Measurements from ENCODE around the gene ARHGEF38. TPM values are rescaled to one million over a fixed set of nuclear protein-coding genes. Genes with fewer than 3 reads are reported as not detected.

The ARHGEF38 gene, protein sequence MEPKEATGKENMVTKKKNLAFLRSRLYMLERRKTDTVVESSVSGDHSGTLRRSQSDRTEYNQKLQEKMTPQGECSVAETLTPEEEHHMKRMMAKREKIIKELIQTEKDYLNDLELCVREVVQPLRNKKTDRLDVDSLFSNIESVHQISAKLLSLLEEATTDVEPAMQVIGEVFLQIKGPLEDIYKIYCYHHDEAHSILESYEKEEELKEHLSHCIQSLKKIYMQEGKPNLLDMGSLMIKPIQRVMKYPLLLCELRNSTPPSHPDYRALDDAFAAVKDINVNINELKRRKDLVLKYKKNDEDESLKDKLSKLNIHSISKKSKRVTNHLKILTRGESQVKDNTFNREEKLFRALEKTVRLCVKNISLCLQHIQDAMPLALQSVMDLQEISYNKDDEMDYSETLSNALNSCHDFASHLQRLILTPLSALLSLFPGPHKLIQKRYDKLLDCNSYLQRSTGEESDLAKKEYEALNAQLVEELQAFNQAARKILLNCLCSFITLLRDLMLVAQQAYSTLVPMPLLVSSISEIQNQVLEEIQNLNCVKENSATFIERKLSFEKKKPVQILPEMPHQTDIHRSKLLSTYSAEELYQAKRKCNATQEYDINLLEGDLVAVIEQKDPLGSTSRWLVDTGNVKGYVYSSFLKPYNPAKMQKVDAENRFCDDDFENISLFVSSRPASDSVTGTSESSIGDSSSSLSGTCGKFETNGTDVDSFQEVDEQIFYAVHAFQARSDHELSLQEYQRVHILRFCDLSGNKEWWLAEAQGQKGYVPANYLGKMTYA
- total RNA-seq, result not detected
- polyA plus RNA-seq, result under 1 TPM in 1 of 2 donors, not detected in 1; 0.45 TPM
- total RNA-seq, result not detected

DNA sequence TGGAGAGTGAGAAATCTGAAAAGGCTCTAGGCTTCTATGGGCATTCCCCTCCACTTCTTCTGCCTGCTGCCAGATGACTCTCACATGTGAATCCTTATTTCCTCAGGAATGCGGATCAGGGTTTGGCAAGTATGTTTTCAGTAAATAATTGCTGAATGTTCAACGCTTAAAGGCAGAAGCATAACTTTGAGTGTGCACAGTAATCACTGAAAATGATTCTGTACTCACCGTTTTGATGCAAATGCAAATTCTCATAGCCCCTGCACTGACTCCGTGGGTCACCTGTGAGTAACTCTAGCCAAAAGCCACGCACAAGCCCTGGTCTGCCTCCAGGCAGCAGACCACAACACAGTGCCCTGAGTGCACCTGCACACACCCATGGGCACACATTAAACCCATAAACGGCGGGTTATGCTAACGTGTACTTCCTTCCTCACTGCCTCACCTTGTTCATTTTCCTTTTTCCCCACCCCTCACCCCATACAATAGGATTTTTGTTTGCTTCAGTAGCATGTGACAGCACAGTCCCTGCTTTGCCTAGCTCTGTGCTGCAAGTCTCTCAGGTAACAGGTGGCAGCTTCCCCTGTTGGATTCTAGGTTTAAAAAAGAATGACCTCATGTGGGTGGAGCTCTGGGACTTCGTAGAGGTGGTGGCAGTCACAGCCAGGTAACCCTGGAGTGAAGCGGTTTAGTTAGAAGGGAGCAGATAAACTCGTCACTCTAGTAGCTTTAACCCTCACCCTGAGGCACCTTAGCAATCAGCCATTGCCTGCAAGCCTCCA is at the start of gene ARHGEF38:
Gene ARHGEF38 (plus strand): TSS at position 656 of the 782 bp plus-strand sequence. CDS start 146 bp downstream, outside the sequence.
- H3K27ac ChIP-seq (ENCODE audit: low read depth, low read length), result no peak within 1 kb of the TSS
- no peaks in the 10 kb centered on the region for H3K4me1 ChIP-seq (ENCODE audit: control insufficient read depth in 2 of 2, insufficient read depth in 2 of 2, low read length in 2 of 2)
- CTCF ChIA-PET, result no interaction called here
- no peak within 1 kb of the TSS for H3K4me3 Mint-ChIP-seq
- H3K27me3 ChIP-seq (ENCODE audit: control insufficient read depth in 2 of 2, insufficient read depth in 2 of 2, low read length in 2 of 2), result no peaks in the 10 kb centered on the region
- peaks cover 0 to 19% (median 15%) of the 10 kb centered on the region in 5 donors for H3K27me3 Mint-ChIP-seq
- no peak for ATAC-seq
- H3K9me3 Mint-ChIP-seq, result peaks cover 0 to 2% (median 0%) of the 10 kb centered on the region in 11 donors
- no peaks in the 10 kb centered on the region for H3K36me3 ChIP-seq (ENCODE audit: control insufficient read depth in 2 of 3, insufficient read depth in 3 of 3, low read length in 3 of 3)
- POLR2A ChIA-PET, result no interaction called here
- H3K9me3 ChIP-seq (ENCODE audit: control insufficient read depth in 2 of 3, low read length in 3 of 3), result no peaks in the 10 kb centered on the region
- no peaks in the 10 kb centered on the region for H3K36me3 Mint-ChIP-seq
- intact Hi-C loops (cut with micrococcal nuclease), result no loop called here
- no peak within 1 kb of the TSS for H3K27ac Mint-ChIP-seq
- DNase-seq, result no peak
- no peak within 1 kb of the TSS for H3K4me3 ChIP-seq (ENCODE audit: low read length)
- H3K4me1 Mint-ChIP-seq, result no peaks in the 10 kb centered on the region

GRCh38 chr4:105503484-105503883 is 48.9 kb upstream of the ARHGEF38 start:
- H3K9me3 Mint-ChIP-seq, result peaks cover 0 to 4% (median 0%) of the 10 kb centered on the region in 11 donors
- Histone ChIP-seq H3K27ac (ENCODE audit: low read depth, low read length) (no peak overlapping the region), H3K27me3 (ENCODE audit: control insufficient read depth in 2 of 2, insufficient read depth in 2 of 2, low read length in 2 of 2) (no peaks in the 10 kb centered on the region), H3K36me3 (ENCODE audit: control insufficient read depth in 2 of 3, insufficient read depth in 3 of 3, low read length in 3 of 3) (no peaks in the 10 kb centered on the region), H3K9me3 (ENCODE audit: control insufficient read depth in 2 of 3, low read length in 3 of 3) (no peaks in the 10 kb centered on the region), H3K4me1 (ENCODE audit: control insufficient read depth in 2 of 2, insufficient read depth in 2 of 2, low read length in 2 of 2) (no peaks in the 10 kb centered on the region), H3K4me3 (ENCODE audit: low read length) (no peak overlapping the region)
- no peaks in the 10 kb centered on the region for H3K4me1 Mint-ChIP-seq
- no peak overlapping the region for H3K27ac Mint-ChIP-seq
- ChIA-PET POLR2A (no interaction called here), CTCF (no interaction called here)
- intact Hi-C loops (cut with micrococcal nuclease), result no loop called here
- ATAC-seq (no peak), DNase-seq (no peak)
- H3K4me3 Mint-ChIP-seq, result no peak overlapping the region
- peaks cover 0 to 7% (median 2%) of the 10 kb centered on the region in 5 donors for H3K27me3 Mint-ChIP-seq
- H3K36me3 Mint-ChIP-seq, result no peaks in the 10 kb centered on the region

GRCh38 chr4:105504744-105505143 is 47.7 kb upstream of the ARHGEF38 start:
- Mint-ChIP-seq H3K4me3 (no peak overlapping the region), H3K27ac (no peak overlapping the region), H3K27me3 (peaks cover 0 to 7% (median 2%) of the 10 kb centered on the region in 5 donors), H3K9me3 (peaks cover 0 to 4% (median 0%) of the 10 kb centered on the region in 11 donors), H3K4me1 (no peaks in the 10 kb centered on the region), H3K36me3 (no peaks in the 10 kb centered on the region)
- Histone ChIP-seq H3K27me3 (ENCODE audit: control insufficient read depth in 2 of 2, insufficient read depth in 2 of 2, low read length in 2 of 2) (no peaks in the 10 kb centered on the region), H3K27ac (ENCODE audit: low read depth, low read length) (no peak overlapping the region), H3K4me1 (ENCODE audit: control insufficient read depth in 2 of 2, insufficient read depth in 2 of 2, low read length in 2 of 2) (no peaks in the 10 kb centered on the region), H3K36me3 (ENCODE audit: control insufficient read depth in 2 of 3, insufficient read depth in 3 of 3, low read length in 3 of 3) (no peaks in the 10 kb centered on the region), H3K9me3 (ENCODE audit: control insufficient read depth in 2 of 3, low read length in 3 of 3) (no peaks in the 10 kb centered on the region), H3K4me3 (ENCODE audit: low read length) (no peak overlapping the region)
- ATAC-seq, result no peak
- intact Hi-C loops (cut with micrococcal nuclease), result no loop called here
- no peak for DNase-seq
- ChIA-PET CTCF (no interaction called here), POLR2A (no interaction called here)

- Histone ChIP-seq H3K4me3 (ENCODE audit: low read length) (no peak overlapping the region), H3K9me3 (ENCODE audit: control insufficient read depth in 2 of 3, low read length in 3 of 3) (no peaks in the 10 kb centered on the region), H3K36me3 (ENCODE audit: control insufficient read depth in 2 of 3, insufficient read depth in 3 of 3, low read length in 3 of 3) (no peaks in the 10 kb centered on the region), H3K4me1 (ENCODE audit: control insufficient read depth in 2 of 2, insufficient read depth in 2 of 2, low read length in 2 of 2) (no peaks in the 10 kb centered on the region), H3K27ac (ENCODE audit: low read depth, low read length) (no peak overlapping the region), H3K27me3 (ENCODE audit: control insufficient read depth in 2 of 2, insufficient read depth in 2 of 2, low read length in 2 of 2) (no peaks in the 10 kb centered on the region)
- ATAC-seq, result no peak
- Mint-ChIP-seq H3K4me1 (no peaks in the 10 kb centered on the region), H3K27me3 (peaks cover 3 to 13% (median 7%) of the 10 kb centered on the region in 5 donors), H3K4me3 (no peak overlapping the region), H3K27ac (no peak overlapping the region), H3K9me3 (peaks cover 0 to 25% (median 1%) of the 10 kb centered on the region in 11 donors), H3K36me3 (no peaks in the 10 kb centered on the region)
- POLR2A ChIA-PET, result no interaction called here
- CTCF ChIA-PET, result no interaction called here
- intact Hi-C loops (cut with micrococcal nuclease), result no loop called here
- DNase-seq, result no peak
Observed at GRCh38 chr4:105509291-105509690, 43.1 kb upstream of the ARHGEF38 start.

DNA sequence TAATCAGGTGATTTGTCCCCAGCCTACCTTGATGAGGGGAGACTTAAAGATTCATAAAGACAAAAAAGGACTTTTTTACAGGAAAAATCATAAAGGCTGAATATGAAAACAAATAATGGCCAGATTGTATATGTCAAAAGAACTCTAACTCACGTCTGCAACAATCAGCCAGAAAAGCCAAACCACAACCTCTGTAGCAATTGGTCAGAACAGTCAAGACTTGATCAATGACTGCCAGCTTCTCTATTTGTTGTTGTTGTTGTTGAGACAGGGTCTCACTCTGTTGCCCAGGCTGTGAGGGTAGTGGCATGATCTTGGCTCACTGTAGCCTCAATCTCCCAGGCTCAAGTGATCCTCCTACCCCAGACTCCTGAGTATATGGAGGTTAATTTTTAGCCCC is 42.7 kb upstream of the ARHGEF38 start:
- peaks cover 3 to 15% (median 7%) of the 10 kb centered on the region in 5 donors for H3K27me3 Mint-ChIP-seq
- intact Hi-C loops (cut with micrococcal nuclease), result no loop called here
- H3K4me1 ChIP-seq (ENCODE audit: control insufficient read depth in 2 of 2, insufficient read depth in 2 of 2, low read length in 2 of 2), result no peaks in the 10 kb centered on the region
- H3K36me3 ChIP-seq (ENCODE audit: control insufficient read depth in 2 of 3, insufficient read depth in 3 of 3, low read length in 3 of 3), result no peaks in the 10 kb centered on the region
- H3K4me3 ChIP-seq (ENCODE audit: low read length), result no peak overlapping the region
- H3K27me3 ChIP-seq (ENCODE audit: control insufficient read depth in 2 of 2, insufficient read depth in 2 of 2, low read length in 2 of 2), result no peaks in the 10 kb centered on the region
- ATAC-seq, result no peak
- no peak overlapping the region for H3K27ac Mint-ChIP-seq
- peaks cover 0 to 28% (median 2%) of the 10 kb centered on the region in 11 donors for H3K9me3 Mint-ChIP-seq
- ChIA-PET POLR2A (no interaction called here), CTCF (no interaction called here)
- H3K27ac ChIP-seq (ENCODE audit: low read depth, low read length), result no peak overlapping the region
- no peaks in the 10 kb centered on the region for H3K36me3 Mint-ChIP-seq
- no peak overlapping the region for H3K4me3 Mint-ChIP-seq
- DNase-seq, result no peak
- H3K9me3 ChIP-seq (ENCODE audit: control insufficient read depth in 2 of 3, low read length in 3 of 3), result no peaks in the 10 kb centered on the region
- H3K4me1 Mint-ChIP-seq, result no peaks in the 10 kb centered on the region

- Histone ChIP-seq H3K36me3 (ENCODE audit: control insufficient read depth in 2 of 3, insufficient read depth in 3 of 3, low read length in 3 of 3) (no peaks in the 10 kb centered on the region), H3K4me3 (ENCODE audit: low read length) (no peak overlapping the region), H3K27me3 (ENCODE audit: control insufficient read depth in 2 of 2, insufficient read depth in 2 of 2, low read length in 2 of 2) (no peaks in the 10 kb centered on the region), H3K9me3 (ENCODE audit: control insufficient read depth in 2 of 3, low read length in 3 of 3) (no peaks in the 10 kb centered on the region), H3K27ac (ENCODE audit: low read depth, low read length) (no peak overlapping the region), H3K4me1 (ENCODE audit: control insufficient read depth in 2 of 2, insufficient read depth in 2 of 2, low read length in 2 of 2) (no peaks in the 10 kb centered on the region)
- Mint-ChIP-seq H3K36me3 (no peaks in the 10 kb centered on the region), H3K27me3 (peaks cover 3 to 19% (median 11%) of the 10 kb centered on the region in 5 donors), H3K4me3 (no peak overlapping the region), H3K9me3 (peaks cover 0 to 34% (median 3%) of the 10 kb centered on the region in 11 donors), H3K4me1 (no peaks in the 10 kb centered on the region), H3K27ac (no peak overlapping the region)
- POLR2A ChIA-PET, result no interaction called here
- no peak for DNase-seq
- intact Hi-C loops (cut with micrococcal nuclease), result no loop called here
- CTCF ChIA-PET, result no interaction called here
- ATAC-seq, result no peak
Observed at GRCh38 chr4:105510245-105510644, 42.2 kb upstream of the ARHGEF38 start.

All from naive thymus-derived CD4-positive, alpha-beta T cell (primary cell).